ENCODE data around the gene TEX9.
A peak's percentile ranks its signal among the peaks of the same experiment; 100 is the strongest.
"Not testable (repeated sequence)": the region's sequence is repeated elsewhere in the genome, so short reads cannot be mapped to it uniquely, and the experiment has no call there.

TEX9 gene

GRCh38 chr15:56365075-56365711, at the start of gene TEX9:
TEX9 (plus strand) TSS chr15:56365426; CDS start chr15:56365451, 25 bp downstream.
- TF ChIP-seq CTCF (IDR thresholded peaks at IDR 0.05; ENCODE audit: poor library complexity, severe bottlenecking), result no peak
- H3K27ac ChIP-seq (ENCODE audit: poor library complexity, severe bottlenecking), result peak within 1 kb of the TSS; percentile 9
- DNase-seq (ENCODE audit: low spot score), result peak; percentile 94
- no peaks in the 10 kb centered on the region for H3K9me3 ChIP-seq (ENCODE audit: severe bottlenecking)
- H3K27me3 ChIP-seq (ENCODE audit: insufficient read depth, poor library complexity, severe bottlenecking), result no peaks in the 10 kb centered on the region
- peak within 1 kb of the TSS; percentile 51 for H3K4me3 ChIP-seq (ENCODE audit: severe bottlenecking)
- ATAC-seq (ENCODE audit: low read depth), result peak; percentile 94
- no peaks in the 10 kb centered on the region for H3K36me3 ChIP-seq (ENCODE audit: low read depth)
- H3K4me1 ChIP-seq (ENCODE audit: insufficient read depth, poor library complexity, severe bottlenecking), result peaks cover 30% of the 10 kb centered on the region

GRCh38 chr15:56316561-56316960, 48.7 kb upstream of the TEX9 start:
- H3K4me1 ChIP-seq (ENCODE audit: insufficient read depth, poor library complexity, severe bottlenecking); H3K9me3 ChIP-seq (ENCODE audit: severe bottlenecking); H3K27me3 ChIP-seq (ENCODE audit: insufficient read depth, poor library complexity, severe bottlenecking); H3K4me3 ChIP-seq (ENCODE audit: severe bottlenecking); ATAC-seq (ENCODE audit: low read depth); H3K27ac ChIP-seq (ENCODE audit: poor library complexity, severe bottlenecking); DNase-seq (ENCODE audit: low spot score); H3K36me3 ChIP-seq (ENCODE audit: low read depth): not testable (repeated sequence)

GRCh38 chr15:56320316-56320715, 44.9 kb upstream of the TEX9 start:
- no peak overlapping the region for H3K27ac ChIP-seq (ENCODE audit: poor library complexity, severe bottlenecking)
- ATAC-seq (ENCODE audit: low read depth), result no peak
- no peak overlapping the region for H3K4me3 ChIP-seq (ENCODE audit: severe bottlenecking)
- peaks cover 18% of the 10 kb centered on the region for H3K4me1 ChIP-seq (ENCODE audit: insufficient read depth, poor library complexity, severe bottlenecking)
- DNase-seq (ENCODE audit: low spot score), result no peak
- no peak for TF ChIP-seq CTCF (IDR thresholded peaks at IDR 0.05; ENCODE audit: poor library complexity, severe bottlenecking)
- H3K9me3 ChIP-seq (ENCODE audit: severe bottlenecking), result peaks cover 8% of the 10 kb centered on the region
- no peaks in the 10 kb centered on the region for H3K27me3 ChIP-seq (ENCODE audit: insufficient read depth, poor library complexity, severe bottlenecking)
- no peaks in the 10 kb centered on the region for H3K36me3 ChIP-seq (ENCODE audit: low read depth)

- Histone ChIP-seq H3K27ac (ENCODE audit: poor library complexity, severe bottlenecking) (no peak overlapping the region), H3K4me1 (ENCODE audit: insufficient read depth, poor library complexity, severe bottlenecking) (peaks cover 23% of the 10 kb centered on the region), H3K4me3 (ENCODE audit: severe bottlenecking) (no peak overlapping the region), H3K9me3 (ENCODE audit: severe bottlenecking) (peaks cover 8% of the 10 kb centered on the region), H3K36me3 (ENCODE audit: low read depth) (no peaks in the 10 kb centered on the region), H3K27me3 (ENCODE audit: insufficient read depth, poor library complexity, severe bottlenecking) (no peaks in the 10 kb centered on the region)
- ATAC-seq (ENCODE audit: low read depth), result peak; percentile 59
- DNase-seq (ENCODE audit: low spot score), result no peak
- TF ChIP-seq CTCF (IDR thresholded peaks at IDR 0.05; ENCODE audit: poor library complexity, severe bottlenecking), result no peak
These were observed 44.4 kb upstream of the TEX9 start for GRCh38 chr15:56320861-56321260.

- no peak overlapping the region for H3K27ac ChIP-seq (ENCODE audit: poor library complexity, severe bottlenecking)
- no peak for TF ChIP-seq CTCF (IDR thresholded peaks at IDR 0.05; ENCODE audit: poor library complexity, severe bottlenecking)
- DNase-seq (ENCODE audit: low spot score), result no peak
- H3K9me3 ChIP-seq (ENCODE audit: severe bottlenecking), result peaks cover 8% of the 10 kb centered on the region
- no peaks in the 10 kb centered on the region for H3K27me3 ChIP-seq (ENCODE audit: insufficient read depth, poor library complexity, severe bottlenecking)
- no peak for ATAC-seq (ENCODE audit: low read depth)
- H3K4me3 ChIP-seq (ENCODE audit: severe bottlenecking), result no peak overlapping the region
- peaks cover 32% of the 10 kb centered on the region for H3K4me1 ChIP-seq (ENCODE audit: insufficient read depth, poor library complexity, severe bottlenecking)
- H3K36me3 ChIP-seq (ENCODE audit: low read depth), result no peaks in the 10 kb centered on the region
These were observed 42.8 kb upstream of the TEX9 start for GRCh38 chr15:56322444-56322843.

All from RWPE2 (cell line).